ENCODE measurements around the gene HS3ST1. TPM values are rescaled to one million over a fixed set of nuclear protein-coding genes. Genes with fewer than 3 reads are reported as not detected.

HS3ST1 gene
- total and polyA plus RNA-seq, 2 donors from 2014 or later, result 1.1 to 39.0 TPM

GRCh38 chr4:11365039-11365438, 63.7 kb downstream of the HS3ST1 start:
- FAIRE-seq (no peak), DNase-seq (no peak)
- Histone ChIP-seq H3K4me3 (ENCODE audit: low read length in 3 of 3) (no peak overlapping the region), H3K27ac (ENCODE audit: low read depth in 2 of 2, low read length in 2 of 2) (no peak overlapping the region), H3K9ac (ENCODE audit: low read length in 3 of 3) (no peak overlapping the region), H3K36me3 (ENCODE audit: control insufficient read depth in 2 of 3, insufficient read depth in 3 of 3, low read length in 3 of 3) (no peaks in the 10 kb centered on the region), H3K4me1 (ENCODE audit: control insufficient read depth in 2 of 3, insufficient read depth in 2 of 3, low read depth in 1 of 3, low read length in 3 of 3) (no peaks in the 10 kb centered on the region), H3K27me3 (ENCODE audit: control insufficient read depth, insufficient read depth, low read length) (peaks cover 2% of the 10 kb centered on the region), H3K9me3 (ENCODE audit: control insufficient read depth in 2 of 3, insufficient read depth in 1 of 3, low read length in 3 of 3) (no peaks in the 10 kb centered on the region)
- intact Hi-C loops (cut with DNase I), result no loop called here
- TF ChIP-seq, protein P1, sequence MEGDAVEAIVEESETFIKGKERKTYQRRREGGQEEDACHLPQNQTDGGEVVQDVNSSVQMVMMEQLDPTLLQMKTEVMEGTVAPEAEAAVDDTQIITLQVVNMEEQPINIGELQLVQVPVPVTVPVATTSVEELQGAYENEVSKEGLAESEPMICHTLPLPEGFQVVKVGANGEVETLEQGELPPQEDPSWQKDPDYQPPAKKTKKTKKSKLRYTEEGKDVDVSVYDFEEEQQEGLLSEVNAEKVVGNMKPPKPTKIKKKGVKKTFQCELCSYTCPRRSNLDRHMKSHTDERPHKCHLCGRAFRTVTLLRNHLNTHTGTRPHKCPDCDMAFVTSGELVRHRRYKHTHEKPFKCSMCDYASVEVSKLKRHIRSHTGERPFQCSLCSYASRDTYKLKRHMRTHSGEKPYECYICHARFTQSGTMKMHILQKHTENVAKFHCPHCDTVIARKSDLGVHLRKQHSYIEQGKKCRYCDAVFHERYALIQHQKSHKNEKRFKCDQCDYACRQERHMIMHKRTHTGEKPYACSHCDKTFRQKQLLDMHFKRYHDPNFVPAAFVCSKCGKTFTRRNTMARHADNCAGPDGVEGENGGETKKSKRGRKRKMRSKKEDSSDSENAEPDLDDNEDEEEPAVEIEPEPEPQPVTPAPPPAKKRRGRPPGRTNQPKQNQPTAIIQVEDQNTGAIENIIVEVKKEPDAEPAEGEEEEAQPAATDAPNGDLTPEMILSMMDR (IDR thresholded peaks at IDR 0.05; ENCODE audit: borderline replicate concordance, extremely low read depth, insufficient read depth), result no peak

- Histone ChIP-seq H3K4me1 (ENCODE audit: control insufficient read depth in 2 of 3, insufficient read depth in 2 of 3, low read depth in 1 of 3, low read length in 3 of 3) (no peaks in the 10 kb centered on the region), H3K36me3 (ENCODE audit: control insufficient read depth in 2 of 3, insufficient read depth in 3 of 3, low read length in 3 of 3) (no peaks in the 10 kb centered on the region), H3K27me3 (ENCODE audit: control insufficient read depth, insufficient read depth, low read length) (no peaks in the 10 kb centered on the region), H3K9me3 (ENCODE audit: control insufficient read depth in 2 of 3, insufficient read depth in 1 of 3, low read length in 3 of 3) (no peaks in the 10 kb centered on the region), H3K4me3 (ENCODE audit: low read length in 3 of 3) (no peak overlapping the region), H3K9ac (ENCODE audit: low read length in 3 of 3) (no peak overlapping the region), H3K27ac (ENCODE audit: low read depth in 2 of 2, low read length in 2 of 2) (no peak overlapping the region)
- intact Hi-C loops (cut with DNase I), result no loop called here
- DNase-seq (no peak), FAIRE-seq (no peak)
- TF ChIP-seq, protein P1 (IDR thresholded peaks at IDR 0.05; ENCODE audit: borderline replicate concordance, extremely low read depth, insufficient read depth), result no peak
Measured at GRCh38 chr4:11359591-11359990, 69.1 kb downstream of the HS3ST1 start.

GRCh38 chr4:11355226-11355625, 73.5 kb downstream of the HS3ST1 start:
- DNase-seq (no peak), FAIRE-seq (no peak)
- H3K36me3 ChIP-seq (ENCODE audit: control insufficient read depth in 2 of 3, insufficient read depth in 3 of 3, low read length in 3 of 3), result no peaks in the 10 kb centered on the region
- H3K27me3 ChIP-seq (ENCODE audit: control insufficient read depth, insufficient read depth, low read length), result no peaks in the 10 kb centered on the region
- H3K27ac ChIP-seq (ENCODE audit: low read depth in 2 of 2, low read length in 2 of 2), result no peak overlapping the region
- intact Hi-C loops (cut with DNase I), result no loop called here
- no peak overlapping the region for H3K9ac ChIP-seq (ENCODE audit: low read length in 3 of 3)
- no peak overlapping the region for H3K4me3 ChIP-seq (ENCODE audit: low read length in 3 of 3)
- no peaks in the 10 kb centered on the region for H3K9me3 ChIP-seq (ENCODE audit: control insufficient read depth in 2 of 3, insufficient read depth in 1 of 3, low read length in 3 of 3)
- no peaks in the 10 kb centered on the region for H3K4me1 ChIP-seq (ENCODE audit: control insufficient read depth in 2 of 3, insufficient read depth in 2 of 3, low read depth in 1 of 3, low read length in 3 of 3)
- TF ChIP-seq, protein P1 (IDR thresholded peaks at IDR 0.05; ENCODE audit: borderline replicate concordance, extremely low read depth, insufficient read depth), result no peak

- no peaks in the 10 kb centered on the region for H3K4me1 ChIP-seq (ENCODE audit: control insufficient read depth in 2 of 3, insufficient read depth in 2 of 3, low read depth in 1 of 3, low read length in 3 of 3)
- FAIRE-seq, result no peak
- no peaks in the 10 kb centered on the region for H3K36me3 ChIP-seq (ENCODE audit: control insufficient read depth in 2 of 3, insufficient read depth in 3 of 3, low read length in 3 of 3)
- TF ChIP-seq, protein P1 (IDR thresholded peaks at IDR 0.05; ENCODE audit: borderline replicate concordance, extremely low read depth, insufficient read depth), result no peak
- H3K27me3 ChIP-seq (ENCODE audit: control insufficient read depth, insufficient read depth, low read length), result no peaks in the 10 kb centered on the region
- no peak for DNase-seq
- no peak overlapping the region for H3K9ac ChIP-seq (ENCODE audit: low read length in 3 of 3)
- intact Hi-C loops (cut with DNase I), result no loop called here
- H3K9me3 ChIP-seq (ENCODE audit: control insufficient read depth in 2 of 3, insufficient read depth in 1 of 3, low read length in 3 of 3), result no peaks in the 10 kb centered on the region
- H3K4me3 ChIP-seq (ENCODE audit: low read length in 3 of 3), result no peak overlapping the region
- H3K27ac ChIP-seq (ENCODE audit: low read depth in 2 of 2, low read length in 2 of 2), result no peak overlapping the region
Measured at GRCh38 chr4:11354531-11354930, 74.2 kb downstream of the HS3ST1 start.

All from kidney (tissue), 14 donors.